DND-41 (cell line): Measurements from ENCODE around the gene GATA5.

Experiments used
- CTCF ChIP-seq: IDR thresholded peaks from 2 replicates; pipeline ENCODE4 v1.5.1; 2012; ENCODE audit warnings: borderline replicate concordance, low read length, moderate library complexity, mild to moderate bottlenecking; ENCODE audit not compliant: poor library complexity, severe bottlenecking; ENCODE audit errors: extremely low read depth
- EZH2 ChIP-seq: IDR thresholded peaks from 3 replicates; pipeline ENCODE4 v1.6.1; 2012; ENCODE audit warnings: borderline replicate concordance, low read depth, mild to moderate bottlenecking, moderate library complexity, low read length, inconsistent platforms; ENCODE audit not compliant: severe bottlenecking

GRCh38 chr20:62505337-62506045 is 29.7 kb upstream of the GATA5 start:
- no peak for TF ChIP-seq CTCF
- no peak for TF ChIP-seq EZH2
